ENCODE data around the gene TRAM2. TPM values are rescaled to one million over a fixed set of nuclear protein-coding genes. Genes with fewer than 3 reads are reported as not detected.

Gene TRAM2
- total RNA-seq, 1 donor from 2014 or later: 12.6 TPM

- peak in 1 of 2 donors; percentile 34 for DNase-seq (ENCODE audit: low read depth in 2 of 2)
Measured at GRCh38 chr6:52547647-52548352, 29.1 kb downstream of the TRAM2 start.

- DNase-seq (ENCODE audit: low read depth in 2 of 2): no peak
Measured at GRCh38 chr6:52546678-52547077, 30.2 kb downstream of the TRAM2 start.

GRCh38 chr6:52546192-52546591, 30.7 kb downstream of the TRAM2 start:
- no peak for DNase-seq (ENCODE audit: low read depth in 2 of 2)

GRCh38 chr6:52545406-52546119, 31.3 kb downstream of the TRAM2 start:
- DNase-seq (ENCODE audit: low read depth in 2 of 2): no peak

GRCh38 chr6:52544602-52545405, 32.1 kb downstream of the TRAM2 start:
- no peak for DNase-seq (ENCODE audit: low read depth in 2 of 2)

GRCh38 chr6:52543729-52544601, 32.9 kb downstream of the TRAM2 start:
- DNase-seq (ENCODE audit: low read depth in 2 of 2): peak in 1 of 2 donors; percentile 62

GRCh38 chr6:52543262-52543661, 33.6 kb downstream of the TRAM2 start:
- no peak for DNase-seq (ENCODE audit: low read depth in 2 of 2)

- DNase-seq (ENCODE audit: low read depth in 2 of 2): no peak
Measured at GRCh38 chr6:52541135-52541534, 35.7 kb downstream of the TRAM2 start.

- no peak for DNase-seq (ENCODE audit: low read depth in 2 of 2)
Measured at GRCh38 chr6:52540286-52540902, 36.5 kb downstream of the TRAM2 start.

GRCh38 chr6:52539607-52540006, 37.3 kb downstream of the TRAM2 start:
- peak in 1 of 2 donors; percentile 67 for DNase-seq (ENCODE audit: low read depth in 2 of 2)

- DNase-seq (ENCODE audit: low read depth in 2 of 2): no peak
Measured at GRCh38 chr6:52538901-52539354, 37.9 kb downstream of the TRAM2 start.

- no peak for DNase-seq (ENCODE audit: low read depth in 2 of 2)
Measured at GRCh38 chr6:52538252-52538900, 38.5 kb downstream of the TRAM2 start.

GRCh38 chr6:52537001-52537753, 39.7 kb downstream of the TRAM2 start:
- peak; percentile 77 to 91 for DNase-seq (ENCODE audit: low read depth in 2 of 2)

GRCh38 chr6:52536424-52536916, 40.4 kb downstream of the TRAM2 start:
- no peak for DNase-seq (ENCODE audit: low read depth in 2 of 2)

GRCh38 chr6:52535711-52536423, 41.0 kb downstream of the TRAM2 start:
- DNase-seq (ENCODE audit: low read depth in 2 of 2): no peak

- peak in 1 of 2 donors; percentile 47 for DNase-seq (ENCODE audit: low read depth in 2 of 2)
Measured at GRCh38 chr6:52534966-52535390, 41.9 kb downstream of the TRAM2 start.

- DNase-seq (ENCODE audit: low read depth in 2 of 2): no peak
Measured at GRCh38 chr6:52534363-52534762, 42.5 kb downstream of the TRAM2 start.

- no peak for DNase-seq (ENCODE audit: low read depth in 2 of 2)
Measured at GRCh38 chr6:52533491-52533890, 43.4 kb downstream of the TRAM2 start.
